Measurements from ENCODE around the gene PLEKHG5. TPM values are rescaled to one million over a fixed set of nuclear protein-coding genes. Genes with fewer than 3 reads are reported as not detected.

The PLEKHG5 gene
- total and polyA plus RNA-seq, 10 of the 15 experiments (the other 5 are each of a cell fraction or from before 2014, with no cell fraction given): 0.04 to 1.1 (median 0.18) TPM; not detected in 1

- POLR2A ChIA-PET: no interaction called here
- WGBS (ENCODE audit: insufficient coverage, insufficient replicate concordance, low lambda C conversion rate, missing lambda C conversion rate): 49% methylated on average over 14 of the region's 14 CpGs
- TF ChIP-seq FOXM1 (IDR thresholded peaks at IDR 0.05; ENCODE audit: low read depth, low read length): no peak
- no peak for TF ChIP-seq ZNF274 (IDR thresholded peaks at IDR 0.05; ENCODE audit: insufficient read depth, insufficient read length)
- TF ChIP-seq YY1 (IDR thresholded peaks at IDR 0.05; ENCODE audit: low read depth, low read length): no peak
- TF ChIP-seq CTCF (IDR thresholded peaks at IDR 0.05 in 2 of 3, conservative IDR thresholded peaks at IDR 0.05 in 1 of 3; ENCODE audit: control insufficient read depth in 2 of 3, extremely low read depth in 1 of 3, insufficient read depth in 1 of 3, low read depth in 3 of 3, low read length in 3 of 3): no peak
- TF ChIP-seq YBX1 (IDR thresholded peaks at IDR 0.05): no peak
- TF ChIP-seq SPI1 (IDR thresholded peaks at IDR 0.05; ENCODE audit: borderline replicate concordance, insufficient read depth, low read depth, low read length): no peak
- no peak for TF ChIP-seq POLR2AphosphoS5 (IDR thresholded peaks at IDR 0.05; ENCODE audit: low read length)
- TF ChIP-seq ELK1 (IDR thresholded peaks at IDR 0.05; ENCODE audit: low read depth, low read length): no peak
- no peak for TF ChIP-seq ZBTB40 (IDR thresholded peaks at IDR 0.05; ENCODE audit: borderline replicate concordance)
- TF ChIP-seq BMI1 (IDR thresholded peaks at IDR 0.05; ENCODE audit: borderline replicate concordance): no peak
- TF ChIP-seq TARDBP (IDR thresholded peaks at IDR 0.05; ENCODE audit: borderline replicate concordance): no peak
- TF ChIP-seq RB1 (IDR thresholded peaks at IDR 0.05; ENCODE audit: borderline replicate concordance): no peak
- TF ChIP-seq ATF2 (IDR thresholded peaks at IDR 0.05; ENCODE audit: low read length): no peak
- no peak for TF ChIP-seq PML (IDR thresholded peaks at IDR 0.05; ENCODE audit: low read length)
- TF ChIP-seq MAX (IDR thresholded peaks at IDR 0.05; ENCODE audit: low read depth, low read length): no peak
These were observed 4.3 kb upstream of the PLEKHG5 start for GRCh38 chr1:6495540-6496364.

More at GRCh38 chr1:6495540-6496364, 4.3 kb upstream of the PLEKHG5 start:
- Histone ChIP-seq H3K4me2 (ENCODE audit: control insufficient read depth, insufficient read depth) (no peak overlapping the region), H3K27me3 (replicated peaks in 1 of 2; ENCODE audit: control insufficient read depth in 2 of 2, insufficient read depth in 2 of 2, low read length in 1 of 2) (peaks cover 4 to 8% of the 10 kb centered on the region in 2 experiments), H3K36me3 (ENCODE audit: control insufficient read depth in 2 of 2, insufficient read depth in 2 of 2, low read length in 1 of 2) (no peaks in the 10 kb centered on the region), H3K27ac (ENCODE audit: control insufficient read depth, insufficient read depth) (no peak overlapping the region), H3K4me3 (no peak overlapping the region), H3K9ac (ENCODE audit: control insufficient read depth, insufficient read depth, low read length) (no peak overlapping the region), H4K20me1 (ENCODE audit: control insufficient read depth, insufficient read depth) (no peaks in the 10 kb centered on the region), H3K4me1 (ENCODE audit: control insufficient read depth, insufficient read depth, low read length) (no peaks in the 10 kb centered on the region), H3K9me3 (replicated peaks; ENCODE audit: control insufficient read depth, insufficient read depth, low read length) (no peaks in the 10 kb centered on the region), H2AFZ (ENCODE audit: control insufficient read depth, low read depth, low read length) (no peak overlapping the region), H3K79me2 (ENCODE audit: control insufficient read depth, insufficient read depth, low read length) (no peaks in the 10 kb centered on the region)
- ChIA-PET RAD21 (ENCODE audit: unreplicated experiment) (no interaction called here), CTCF (no interaction called here), SMC1A (ENCODE audit: uncharacterized antibody, unreplicated experiment) (no interaction called here)
- ATAC-seq: no peak
- intact Hi-C loops (cut with micrococcal nuclease; ENCODE audit: unreplicated experiment): no loop called here
- no peak for FAIRE-seq
- no TSS peak for BruUV-seq (replicated peaks)
- no peak for DNase-seq (ENCODE audit: low read depth, low spot score)
- in situ Hi-C loops (cut with MboI): loop anchor here (25.0 kb wide), 1 partner anchor 717 kb away; no protein-coding TSS in a partner anchor

All from GM12878 (cell line).